ENCODE data around the gene GPX4.

GPX4 gene, protein sequence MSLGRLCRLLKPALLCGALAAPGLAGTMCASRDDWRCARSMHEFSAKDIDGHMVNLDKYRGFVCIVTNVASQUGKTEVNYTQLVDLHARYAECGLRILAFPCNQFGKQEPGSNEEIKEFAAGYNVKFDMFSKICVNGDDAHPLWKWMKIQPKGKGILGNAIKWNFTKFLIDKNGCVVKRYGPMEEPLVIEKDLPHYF

DNA sequence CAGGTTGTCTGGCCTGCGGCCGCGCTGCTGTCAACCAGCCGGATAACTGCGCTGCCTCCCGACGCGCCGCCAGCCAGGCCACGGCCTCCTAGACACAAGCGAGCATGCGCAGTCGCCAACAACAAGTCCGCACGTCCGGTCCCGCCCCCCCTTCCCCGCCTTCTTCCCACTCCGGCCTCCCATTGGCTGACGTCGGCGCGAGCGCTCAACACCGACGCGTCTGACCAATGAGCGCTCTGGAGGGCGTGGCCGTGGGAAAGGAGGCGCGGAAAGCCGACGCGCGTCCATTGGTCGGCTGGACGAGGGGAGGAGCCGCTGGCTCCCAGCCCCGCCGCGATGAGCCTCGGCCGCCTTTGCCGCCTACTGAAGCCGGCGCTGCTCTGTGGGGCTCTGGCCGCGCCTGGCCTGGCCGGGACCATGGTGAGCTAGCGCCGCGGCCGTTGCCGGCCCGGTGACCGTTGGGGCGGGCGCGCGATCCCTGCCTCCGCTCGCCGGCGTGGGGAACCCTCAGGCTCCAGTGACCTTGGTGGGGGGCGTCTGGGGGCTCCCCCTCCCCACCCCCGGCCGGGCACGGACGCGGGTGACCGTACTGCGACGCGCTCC lies at the start of gene GPX4:
TSS of gene GPX4 (plus strand) at position 287 of the 603 bp plus-strand sequence. CDS start at position 337, 50 bp downstream.
- Histone ChIP-seq H3K27me3 (replicated peaks) (no peaks in the 10 kb centered on the region), H3K36me3 (replicated peaks) (peaks cover 23% of the 10 kb centered on the region), H3K27ac (peak within 1 kb of the TSS; percentile 96), H3K4me3 (ENCODE audit: low read depth, low read length) (peak within 1 kb of the TSS; percentile 69)
- DNase-seq = peak; percentile 97
- in situ Hi-C loops (cut with HindIII; ENCODE audit: low pct_ligation_motif_present, low sequenced_read_pairs) = loop anchor here (25.0 kb wide), 1 partner anchor 133 kb away; the partner anchor contains the start of genes ATP5F1D, CBARP and MIDN
- TF ChIP-seq, protein P1, sequence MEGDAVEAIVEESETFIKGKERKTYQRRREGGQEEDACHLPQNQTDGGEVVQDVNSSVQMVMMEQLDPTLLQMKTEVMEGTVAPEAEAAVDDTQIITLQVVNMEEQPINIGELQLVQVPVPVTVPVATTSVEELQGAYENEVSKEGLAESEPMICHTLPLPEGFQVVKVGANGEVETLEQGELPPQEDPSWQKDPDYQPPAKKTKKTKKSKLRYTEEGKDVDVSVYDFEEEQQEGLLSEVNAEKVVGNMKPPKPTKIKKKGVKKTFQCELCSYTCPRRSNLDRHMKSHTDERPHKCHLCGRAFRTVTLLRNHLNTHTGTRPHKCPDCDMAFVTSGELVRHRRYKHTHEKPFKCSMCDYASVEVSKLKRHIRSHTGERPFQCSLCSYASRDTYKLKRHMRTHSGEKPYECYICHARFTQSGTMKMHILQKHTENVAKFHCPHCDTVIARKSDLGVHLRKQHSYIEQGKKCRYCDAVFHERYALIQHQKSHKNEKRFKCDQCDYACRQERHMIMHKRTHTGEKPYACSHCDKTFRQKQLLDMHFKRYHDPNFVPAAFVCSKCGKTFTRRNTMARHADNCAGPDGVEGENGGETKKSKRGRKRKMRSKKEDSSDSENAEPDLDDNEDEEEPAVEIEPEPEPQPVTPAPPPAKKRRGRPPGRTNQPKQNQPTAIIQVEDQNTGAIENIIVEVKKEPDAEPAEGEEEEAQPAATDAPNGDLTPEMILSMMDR (IDR thresholded peaks at IDR 0.05; ENCODE audit: low read depth, low read length, missing control alignments) = no peak

DNA sequence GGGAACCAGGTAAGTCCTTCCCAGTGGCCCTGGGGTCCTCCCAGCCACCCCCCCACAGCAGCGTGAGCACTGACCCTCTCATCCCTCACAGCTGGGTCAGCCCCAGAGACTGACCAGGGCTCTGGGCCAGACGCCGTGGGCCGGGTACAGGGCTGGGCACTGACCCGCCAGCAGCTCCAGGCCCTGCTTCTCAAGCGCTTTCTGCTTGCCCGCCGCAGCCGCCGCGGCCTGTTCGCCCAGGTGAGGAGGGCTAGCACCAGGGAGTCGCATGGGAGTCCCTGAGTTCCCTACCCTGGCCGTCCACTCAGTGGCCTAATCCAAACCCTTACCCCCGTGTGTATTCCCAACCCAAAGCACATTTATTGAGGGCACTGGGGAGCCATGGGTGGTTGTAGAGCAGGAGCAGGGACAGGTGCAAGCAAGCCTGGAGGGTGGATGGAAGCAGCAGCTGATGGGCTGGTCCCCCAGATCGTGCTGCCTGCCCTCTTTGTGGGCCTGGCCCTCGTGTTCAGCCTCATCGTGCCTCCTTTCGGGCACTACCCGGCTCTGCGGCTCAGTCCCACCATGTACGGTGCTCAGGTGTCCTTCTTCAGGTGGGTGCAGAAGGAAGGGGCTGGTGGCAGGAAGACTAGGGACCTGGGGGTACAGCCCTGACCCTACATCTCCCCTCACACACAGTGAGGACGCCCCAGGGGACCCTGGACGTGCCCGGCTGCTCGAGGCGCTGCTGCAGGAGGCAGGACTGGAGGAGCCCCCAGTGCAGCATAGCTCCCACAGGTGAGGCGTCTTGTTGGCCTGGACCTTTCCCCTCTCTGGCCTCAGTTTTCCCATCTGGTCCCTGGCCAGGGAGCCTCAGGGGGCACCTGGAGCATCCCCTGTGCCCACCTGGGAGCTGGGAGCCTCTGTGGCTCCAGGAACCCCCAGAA lies 49.4 kb upstream of the GPX4 start:
- TF ChIP-seq, protein P1 (IDR thresholded peaks at IDR 0.05; ENCODE audit: low read depth, low read length, missing control alignments) = no peak

DNA sequence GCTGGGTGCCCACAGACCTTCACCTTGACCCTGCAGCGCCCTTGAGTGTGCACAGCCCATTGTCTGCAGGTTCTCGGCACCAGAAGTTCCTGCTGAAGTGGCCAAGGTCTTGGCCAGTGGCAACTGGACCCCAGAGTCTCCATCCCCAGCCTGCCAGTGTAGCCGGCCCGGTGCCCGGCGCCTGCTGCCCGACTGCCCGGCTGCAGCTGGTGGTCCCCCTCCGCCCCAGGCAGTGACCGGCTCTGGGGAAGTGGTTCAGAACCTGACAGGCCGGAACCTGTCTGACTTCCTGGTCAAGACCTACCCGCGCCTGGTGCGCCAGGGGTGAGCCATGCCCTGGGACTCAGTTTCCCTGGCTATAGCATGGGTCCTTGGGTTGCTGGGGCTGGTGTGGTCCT lies 48.8 kb upstream of the GPX4 start:
- no peak overlapping the region for H3K4me3 ChIP-seq (ENCODE audit: low read depth, low read length)
- in situ Hi-C loops (cut with HindIII; ENCODE audit: low pct_ligation_motif_present, low sequenced_read_pairs) = no loop called here
- DNase-seq = no peak
- H3K36me3 ChIP-seq (replicated peaks) = no peaks in the 10 kb centered on the region
- TF ChIP-seq, protein P1 (IDR thresholded peaks at IDR 0.05; ENCODE audit: low read depth, low read length, missing control alignments) = no peak
- H3K27ac ChIP-seq = no peak overlapping the region
- no peaks in the 10 kb centered on the region for H3K27me3 ChIP-seq (replicated peaks)

More for the DNA sequence above, 49.4 kb upstream of the GPX4 start:
- Histone ChIP-seq H3K27ac (no peak overlapping the region), H3K4me3 (ENCODE audit: low read depth, low read length) (no peak overlapping the region), H3K36me3 (replicated peaks) (no peaks in the 10 kb centered on the region), H3K27me3 (replicated peaks) (no peaks in the 10 kb centered on the region)
- in situ Hi-C loops (cut with HindIII; ENCODE audit: low pct_ligation_motif_present, low sequenced_read_pairs) = no loop called here
- no peak for DNase-seq

DNA sequence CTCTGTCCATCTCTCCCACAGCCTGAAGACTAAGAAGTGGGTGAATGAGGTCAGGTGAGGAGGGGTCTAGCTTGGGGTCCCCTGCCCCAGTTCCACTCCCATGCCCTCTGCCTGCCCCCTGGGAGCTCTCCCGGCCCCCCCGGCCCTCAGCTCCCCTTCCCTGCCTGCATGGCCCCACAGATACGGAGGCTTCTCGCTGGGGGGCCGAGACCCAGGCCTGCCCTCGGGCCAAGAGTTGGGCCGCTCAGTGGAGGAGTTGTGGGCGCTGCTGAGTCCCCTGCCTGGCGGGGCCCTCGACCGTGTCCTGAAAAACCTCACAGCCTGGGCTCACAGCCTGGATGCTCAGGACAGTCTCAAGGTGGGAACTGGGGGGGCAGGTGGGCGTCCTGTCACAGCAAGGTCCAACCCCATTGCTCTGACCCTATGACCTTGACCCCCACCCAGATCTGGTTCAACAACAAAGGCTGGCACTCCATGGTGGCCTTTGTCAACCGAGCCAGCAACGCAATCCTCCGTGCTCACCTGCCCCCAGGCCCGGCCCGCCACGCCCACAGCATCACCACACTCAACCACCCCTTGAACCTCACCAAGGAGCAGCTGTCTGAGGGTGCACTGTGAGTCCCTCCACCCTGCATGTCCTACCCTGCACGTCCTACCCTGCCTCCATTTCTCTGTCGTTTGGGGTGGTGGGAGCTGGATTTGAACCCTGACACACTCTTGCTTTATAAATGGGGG lies 47.7 kb upstream of the GPX4 start:
- no peak for DNase-seq
- in situ Hi-C loops (cut with HindIII; ENCODE audit: low pct_ligation_motif_present, low sequenced_read_pairs) = no loop called here
- TF ChIP-seq, protein P1 (IDR thresholded peaks at IDR 0.05; ENCODE audit: low read depth, low read length, missing control alignments) = no peak
- Histone ChIP-seq H3K4me3 (ENCODE audit: low read depth, low read length) (no peak overlapping the region), H3K27ac (no peak overlapping the region), H3K27me3 (replicated peaks) (no peaks in the 10 kb centered on the region), H3K36me3 (replicated peaks) (no peaks in the 10 kb centered on the region)

DNA sequence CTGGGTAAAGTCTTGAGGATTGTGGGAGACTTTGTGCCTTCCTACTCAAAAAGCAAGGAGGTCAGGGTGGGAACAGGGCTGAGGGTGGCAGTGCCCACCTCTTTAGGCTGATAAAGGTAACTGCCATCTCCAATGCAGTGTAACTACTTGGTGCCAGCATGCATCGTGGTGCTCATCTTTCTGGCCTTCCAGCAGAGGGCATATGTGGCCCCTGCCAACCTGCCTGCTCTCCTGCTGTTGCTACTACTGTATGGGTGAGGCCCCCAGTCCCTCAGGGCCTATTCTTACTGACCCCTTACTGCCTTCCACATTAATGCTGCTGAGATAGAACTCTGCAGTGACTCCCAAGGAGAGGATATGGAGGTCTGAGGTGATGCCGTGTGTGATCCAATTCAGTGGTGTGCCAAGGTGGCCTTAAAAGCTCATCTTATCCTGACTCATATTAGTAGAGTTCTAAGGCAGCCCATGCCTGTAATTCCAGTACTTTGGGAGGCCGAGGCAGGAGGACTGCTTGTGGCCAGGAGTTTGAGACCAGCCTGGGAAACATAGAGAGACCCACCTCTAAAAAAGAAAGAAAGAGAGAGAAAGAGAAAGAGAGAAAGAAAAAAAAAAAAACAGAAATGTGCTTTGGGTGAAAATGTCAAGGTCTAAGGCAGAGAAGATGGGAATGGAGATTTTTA lies 46.5 kb upstream of the GPX4 start:
- no peak overlapping the region for H3K27ac ChIP-seq
- in situ Hi-C loops (cut with HindIII; ENCODE audit: low pct_ligation_motif_present, low sequenced_read_pairs) = no loop called here
- peak; percentile 58 for DNase-seq
- no peak overlapping the region for H3K4me3 ChIP-seq (ENCODE audit: low read depth, low read length)
- no peaks in the 10 kb centered on the region for H3K36me3 ChIP-seq (replicated peaks)
- H3K27me3 ChIP-seq (replicated peaks) = no peaks in the 10 kb centered on the region
- TF ChIP-seq, protein P1 (IDR thresholded peaks at IDR 0.05; ENCODE audit: low read depth, low read length, missing control alignments) = no peak

Measured in brain microvascular endothelial cell (primary cell).